Mesendoderm (in vitro differentiated cells): ENCODE results near the gene SPG7.

Experiments used
- DNase-seq: peaks from one replicate; pipeline ENCODE4 v3.0.0; 2013
- H2AK5ac ChIP-seq: 2 replicates; pipeline ENCODE4 v1.6.1; 2013; ENCODE audit warnings: low read length, inconsistent platforms
- H2BK120ac ChIP-seq: 2 replicates; pipeline ENCODE4 v1.6.1; 2013; ENCODE audit warnings: low read depth, mild to moderate bottlenecking, low read length, moderate library complexity, mixed read lengths
- H2BK15ac ChIP-seq: replicated peaks from 2 replicates; pipeline ENCODE4 v1.6.1; 2013; ENCODE audit warnings: low read depth, mild to moderate bottlenecking, moderate library complexity
- H2BK5ac ChIP-seq: 2 replicates; pipeline ENCODE4 v1.6.1; 2013; ENCODE audit warnings: low read length, inconsistent platforms
- H3K18ac ChIP-seq: 2 replicates; pipeline ENCODE4 v1.6.1; 2013; ENCODE audit warnings: mild to moderate bottlenecking, low read length, mixed read lengths
- H3K23ac ChIP-seq: one replicate; pipeline ENCODE4 v1.6.1; 2013; ENCODE audit warnings: low read length
- H3K27ac ChIP-seq: 2 replicates; pipeline ENCODE4 v1.5.1; 2013; ENCODE audit warnings: low read depth, mild to moderate bottlenecking, inconsistent platforms, low read length, moderate library complexity
- H3K27me3 ChIP-seq: 2 replicates; pipeline ENCODE4 v1.6.1; 2013; ENCODE audit warnings: low read length, control low read depth, mild to moderate bottlenecking, inconsistent platforms; ENCODE audit not compliant: insufficient read depth, poor library complexity
- H3K36me3 ChIP-seq: 2 replicates; pipeline ENCODE4 v1.6.1; 2013; ENCODE audit warnings: low read length, inconsistent platforms; ENCODE audit not compliant: control insufficient read depth, insufficient read depth
- H3K4ac ChIP-seq: one replicate; pipeline ENCODE4 v1.6.1; 2013; ENCODE audit warnings: low read depth, mild to moderate bottlenecking, low read length, moderate library complexity
- H3K4me1 ChIP-seq: 2 replicates; pipeline ENCODE4 v1.6.1; 2013; ENCODE audit warnings: low read depth, low read length, inconsistent platforms; ENCODE audit not compliant: control insufficient read depth
- H3K4me2 ChIP-seq: 2 replicates; pipeline ENCODE4 v1.6.1; 2013; ENCODE audit warnings: low read length
- H3K4me3 ChIP-seq: 2 replicates; pipeline ENCODE4 v1.5.1; 2013; ENCODE audit warnings: mild to moderate bottlenecking, low read length
- H3K56ac ChIP-seq: one replicate; pipeline ENCODE4 v1.6.1; 2013; ENCODE audit warnings: low read length
- H3K79me1 ChIP-seq: 2 replicates; pipeline ENCODE4 v1.6.1; 2013; ENCODE audit warnings: low read length, inconsistent platforms
- H3K79me2 ChIP-seq: 2 replicates; pipeline ENCODE4 v1.6.1; 2013; ENCODE audit warnings: mild to moderate bottlenecking, low read length; ENCODE audit not compliant: control insufficient read depth, insufficient read depth
- H3K9ac ChIP-seq: 2 replicates; pipeline ENCODE4 v1.6.1; 2013; ENCODE audit warnings: low read length, inconsistent platforms
- H4K5ac ChIP-seq: one replicate; pipeline ENCODE4 v1.6.1; 2013; ENCODE audit warnings: low read length
- H4K8ac ChIP-seq: one replicate; pipeline ENCODE4 v1.6.1; 2013; ENCODE audit warnings: low read depth, mild to moderate bottlenecking, control low read depth, low read length, moderate library complexity
- WGBS: extraction: QIAGEN DNeasy Blood & Tissue Kit; methylation state at CpG from one replicate; pipeline ENCODE4 v1.1.7; 2013; ENCODE audit warnings: low lambda C conversion rate, missing lambda C conversion rate; ENCODE audit not compliant: insufficient coverage; ENCODE audit errors: extremely low coverage; 5-methylcytosine and 5-hydroxymethylcytosine counted together

The SPG7 gene

DNA sequence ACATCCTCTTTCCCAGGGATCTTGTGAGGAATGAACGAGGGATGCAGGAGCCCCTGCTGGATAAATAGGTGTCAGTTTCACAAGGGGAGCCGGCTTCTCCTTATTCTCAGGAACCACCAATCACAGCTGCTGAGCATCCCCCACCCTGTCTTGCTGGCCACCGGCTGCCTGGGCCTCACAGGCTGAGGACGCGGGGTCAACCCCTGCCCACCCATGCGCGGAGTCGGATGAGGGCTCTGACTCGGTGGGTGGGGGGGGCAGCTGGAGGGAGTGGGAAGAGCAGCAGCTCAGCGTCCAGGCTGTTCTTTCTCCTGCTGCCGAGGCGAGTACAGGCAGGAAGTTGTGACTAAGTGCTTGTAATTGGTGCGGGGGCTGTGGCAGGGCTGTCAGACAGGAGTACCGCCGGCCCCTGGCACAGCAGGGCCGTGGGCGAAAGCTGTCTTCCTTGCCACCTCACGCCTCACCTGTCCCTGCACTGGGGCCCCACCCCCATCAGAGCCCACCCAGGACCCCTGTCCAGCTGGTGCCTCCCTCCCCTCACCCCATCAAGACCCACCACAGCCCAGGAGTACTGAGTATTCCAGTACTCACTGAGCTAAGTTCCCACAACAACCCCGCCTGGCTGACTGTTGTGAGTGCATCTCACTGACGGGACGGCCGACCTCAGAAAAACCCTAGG lies 94.2 kb downstream of the SPG7 start:
- H4K5ac ChIP-seq, result no peak overlapping the region
- no peak overlapping the region for H4K8ac ChIP-seq
- no peak overlapping the region for H3K4me2 ChIP-seq
- no CpG with 5 or more reads among the region's 22 CpGs for WGBS
- H3K27me3 ChIP-seq, result no peaks in the 10 kb centered on the region
- no peak overlapping the region for H2BK120ac ChIP-seq
- peak overlapping the region; percentile 24 for H3K23ac ChIP-seq
- H3K4me3 ChIP-seq, result no peak overlapping the region
- H3K4me1 ChIP-seq, result peaks cover 3% of the 10 kb centered on the region
- no peaks in the 10 kb centered on the region for H3K79me1 ChIP-seq
- H3K27ac ChIP-seq, result no peak overlapping the region
- DNase-seq, result peak; percentile 77
- H3K9ac ChIP-seq, result no peak overlapping the region
- H3K79me2 ChIP-seq, result no peaks in the 10 kb centered on the region
- no peaks in the 10 kb centered on the region for H3K36me3 ChIP-seq
- H2BK5ac ChIP-seq, result no peak overlapping the region
- H3K56ac ChIP-seq, result no peak overlapping the region
- H3K4ac ChIP-seq, result no peak overlapping the region
- no peak overlapping the region for H3K18ac ChIP-seq
- no peak overlapping the region for H2BK15ac ChIP-seq
- H2AK5ac ChIP-seq, result no peak overlapping the region

DNA sequence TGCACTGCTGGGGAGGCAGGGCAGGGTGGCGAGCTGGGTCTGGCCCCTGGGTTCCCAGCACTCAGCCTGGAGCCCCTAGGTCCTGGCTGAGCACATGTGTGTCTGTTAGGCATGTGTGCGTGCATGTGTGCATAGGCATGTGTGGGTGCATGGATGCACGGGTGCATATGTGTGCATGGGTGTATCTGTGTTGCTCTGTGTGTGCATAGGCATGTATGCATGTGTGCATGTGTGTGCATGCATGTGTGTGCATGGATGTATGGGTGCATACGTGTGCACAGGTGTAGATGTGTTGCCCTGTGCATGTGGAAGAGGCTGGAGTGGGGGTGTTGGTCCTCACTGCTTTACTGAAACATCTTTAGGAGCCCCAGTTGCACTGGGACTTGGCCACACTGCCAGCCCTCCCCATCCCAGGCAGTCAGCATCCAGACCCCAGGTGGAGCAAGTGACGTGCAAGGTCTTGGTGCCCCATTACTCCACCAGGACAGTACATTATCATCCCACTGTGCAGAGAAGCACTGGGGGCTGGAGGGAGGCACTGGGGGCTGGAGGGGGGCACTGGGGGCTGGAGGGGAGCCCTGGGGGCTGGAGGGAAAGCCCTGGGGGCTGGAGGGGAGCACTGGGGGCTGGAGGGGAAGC lies 94.9 kb downstream of the SPG7 start:
- H4K5ac ChIP-seq, result no peak overlapping the region
- no peak overlapping the region for H3K4me3 ChIP-seq
- no peaks in the 10 kb centered on the region for H3K36me3 ChIP-seq
- H3K79me1 ChIP-seq, result no peaks in the 10 kb centered on the region
- H3K18ac ChIP-seq, result no peak overlapping the region
- H3K56ac ChIP-seq, result peak overlapping the region; percentile 34
- no peaks in the 10 kb centered on the region for H3K27me3 ChIP-seq
- no peak overlapping the region for H3K4me2 ChIP-seq
- DNase-seq, result no peak
- no peak overlapping the region for H4K8ac ChIP-seq
- H3K9ac ChIP-seq, result no peak overlapping the region
- H3K79me2 ChIP-seq, result no peaks in the 10 kb centered on the region
- H2BK15ac ChIP-seq, result no peak overlapping the region
- no peak overlapping the region for H3K27ac ChIP-seq
- WGBS, result no CpG with 5 or more reads among the region's 5 CpGs
- H2AK5ac ChIP-seq, result no peak overlapping the region
- H3K23ac ChIP-seq, result peak overlapping the region; percentile 24
- no peak overlapping the region for H3K4ac ChIP-seq
- no peak overlapping the region for H2BK120ac ChIP-seq
- H2BK5ac ChIP-seq, result no peak overlapping the region
- peaks cover 3% of the 10 kb centered on the region for H3K4me1 ChIP-seq

DNA sequence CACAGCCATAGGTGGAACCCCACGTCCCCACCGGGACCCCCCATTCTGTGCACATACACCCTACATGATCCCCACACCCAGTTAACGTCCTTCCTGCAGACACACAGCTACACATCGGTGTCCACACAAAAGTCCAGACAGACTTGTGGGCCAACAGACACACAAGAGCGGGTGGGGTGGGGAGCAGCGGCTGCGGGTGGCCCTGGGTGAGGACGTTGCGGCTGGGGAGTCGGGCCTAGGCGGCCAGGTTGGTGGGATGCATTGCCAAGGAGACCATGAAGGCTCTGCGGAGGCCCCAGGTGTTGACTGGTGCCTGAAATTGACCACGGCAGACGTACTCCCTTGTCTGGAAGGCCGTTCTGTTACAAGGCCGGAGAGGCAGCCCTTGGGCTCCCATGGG lies 96.6 kb downstream of the SPG7 start:
- Histone ChIP-seq H4K5ac (no peak overlapping the region), H2AK5ac (no peak overlapping the region), H3K27me3 (no peaks in the 10 kb centered on the region), H3K56ac (no peak overlapping the region), H2BK120ac (no peak overlapping the region), H3K4me1 (peaks cover 3% of the 10 kb centered on the region), H3K4me3 (no peak overlapping the region), H3K79me2 (no peaks in the 10 kb centered on the region), H3K27ac (no peak overlapping the region), H3K4me2 (no peak overlapping the region), H2BK15ac (no peak overlapping the region), H3K4ac (no peak overlapping the region), H3K79me1 (no peaks in the 10 kb centered on the region), H3K18ac (no peak overlapping the region), H3K9ac (no peak overlapping the region), H4K8ac (no peak overlapping the region), H2BK5ac (no peak overlapping the region), H3K36me3 (no peaks in the 10 kb centered on the region), H3K23ac (no peak overlapping the region)
- DNase-seq, result no peak
- no CpG with 5 or more reads among the region's 16 CpGs for WGBS

DNA sequence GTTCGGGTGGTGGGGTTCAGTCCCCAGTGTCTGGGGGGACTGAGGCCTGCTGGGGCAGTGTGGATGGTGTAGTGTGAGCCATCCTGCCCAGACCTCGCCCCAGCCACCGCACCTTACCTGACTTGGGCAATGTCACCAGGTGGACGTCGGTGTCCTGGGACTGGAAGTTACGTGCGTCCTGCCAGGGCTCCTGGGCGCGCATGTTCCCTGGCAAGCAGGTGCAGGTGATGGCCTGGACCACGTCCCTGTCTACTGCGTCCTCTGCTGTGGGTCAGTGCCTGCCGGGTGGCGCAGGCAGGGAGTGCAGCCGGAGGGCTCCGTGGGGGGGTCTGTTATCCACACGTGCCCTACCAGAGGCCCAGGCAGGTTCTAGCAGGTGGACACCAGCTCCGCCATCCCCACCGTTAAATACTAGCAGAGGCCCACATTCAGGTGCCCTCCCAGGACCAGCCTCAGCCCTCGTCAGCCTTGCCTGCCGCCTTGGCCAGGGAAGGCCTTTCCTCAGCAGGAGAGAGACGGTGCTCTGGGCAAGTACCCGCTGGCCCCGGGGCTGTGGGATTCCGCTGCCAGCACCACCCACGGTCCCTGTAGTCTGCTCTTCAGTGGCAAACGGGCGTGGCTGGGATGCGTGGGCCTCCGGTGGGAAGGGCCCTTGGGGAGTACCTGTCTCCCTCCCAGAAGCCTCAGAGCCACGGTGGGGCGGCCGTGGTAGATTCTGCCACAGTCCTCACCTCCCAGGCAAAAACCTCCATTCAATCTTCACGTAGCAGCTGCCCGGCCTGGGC lies 97.2 kb downstream of the SPG7 start:
- no peak overlapping the region for H3K18ac ChIP-seq
- no peaks in the 10 kb centered on the region for H3K79me2 ChIP-seq
- no peak overlapping the region for H3K9ac ChIP-seq
- no peaks in the 10 kb centered on the region for H3K79me1 ChIP-seq
- no peak overlapping the region for H2BK120ac ChIP-seq
- WGBS, result no CpG with 5 or more reads among the region's 34 CpGs
- no peak overlapping the region for H3K23ac ChIP-seq
- DNase-seq, result no peak
- no peak overlapping the region for H2AK5ac ChIP-seq
- no peak overlapping the region for H2BK5ac ChIP-seq
- no peak overlapping the region for H3K27ac ChIP-seq
- H3K56ac ChIP-seq, result no peak overlapping the region
- H3K36me3 ChIP-seq, result no peaks in the 10 kb centered on the region
- no peak overlapping the region for H4K5ac ChIP-seq
- H3K27me3 ChIP-seq, result no peaks in the 10 kb centered on the region
- no peak overlapping the region for H3K4ac ChIP-seq
- H3K4me1 ChIP-seq, result peaks cover 3% of the 10 kb centered on the region
- H3K4me3 ChIP-seq, result no peak overlapping the region
- H2BK15ac ChIP-seq, result no peak overlapping the region
- no peak overlapping the region for H3K4me2 ChIP-seq
- no peak overlapping the region for H4K8ac ChIP-seq

DNA sequence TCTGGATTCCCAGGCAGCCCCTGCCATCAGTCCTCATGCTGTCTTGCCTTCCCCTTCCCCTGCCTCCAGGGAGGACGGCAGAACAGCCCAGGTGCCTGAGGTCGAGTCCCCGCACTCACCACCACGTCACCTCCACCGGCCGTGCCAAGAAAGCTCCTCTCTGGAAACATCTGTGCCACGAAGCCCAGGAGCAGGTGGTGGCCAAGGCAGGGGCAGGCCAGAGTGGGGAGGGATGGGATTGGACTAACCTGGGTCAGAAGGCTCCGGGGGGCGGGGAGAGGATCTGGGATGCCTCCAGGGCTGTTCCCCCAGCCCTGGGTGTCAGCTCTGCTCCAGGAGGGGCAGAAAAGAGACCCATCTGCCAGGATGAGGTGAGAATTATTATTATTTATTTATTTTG lies 97.8 kb downstream of the SPG7 start:
- H3K4me3 ChIP-seq, result no peak overlapping the region
- H2BK15ac ChIP-seq, result no peak overlapping the region
- H3K9ac ChIP-seq, result no peak overlapping the region
- WGBS, result no CpG with 5 or more reads among the region's 9 CpGs
- no peak overlapping the region for H2AK5ac ChIP-seq
- H3K4me2 ChIP-seq, result no peak overlapping the region
- no peak overlapping the region for H4K5ac ChIP-seq
- no peaks in the 10 kb centered on the region for H3K36me3 ChIP-seq
- DNase-seq, result no peak
- H3K27ac ChIP-seq, result no peak overlapping the region
- H3K4ac ChIP-seq, result no peak overlapping the region
- no peaks in the 10 kb centered on the region for H3K79me2 ChIP-seq
- H2BK120ac ChIP-seq, result no peak overlapping the region
- no peak overlapping the region for H4K8ac ChIP-seq
- no peak overlapping the region for H3K23ac ChIP-seq
- H3K27me3 ChIP-seq, result no peaks in the 10 kb centered on the region
- no peaks in the 10 kb centered on the region for H3K79me1 ChIP-seq
- no peak overlapping the region for H2BK5ac ChIP-seq
- no peak overlapping the region for H3K18ac ChIP-seq
- H3K56ac ChIP-seq, result no peak overlapping the region
- peaks cover 3% of the 10 kb centered on the region for H3K4me1 ChIP-seq
